Measurements from ENCODE around the gene IRF8. TPM values are rescaled to one million over a fixed set of nuclear protein-coding genes. Genes with fewer than 3 reads are reported as not detected.

The IRF8 gene
- total RNA-seq, 1 experiment from 2014 or later = 0.28 TPM

DNA sequence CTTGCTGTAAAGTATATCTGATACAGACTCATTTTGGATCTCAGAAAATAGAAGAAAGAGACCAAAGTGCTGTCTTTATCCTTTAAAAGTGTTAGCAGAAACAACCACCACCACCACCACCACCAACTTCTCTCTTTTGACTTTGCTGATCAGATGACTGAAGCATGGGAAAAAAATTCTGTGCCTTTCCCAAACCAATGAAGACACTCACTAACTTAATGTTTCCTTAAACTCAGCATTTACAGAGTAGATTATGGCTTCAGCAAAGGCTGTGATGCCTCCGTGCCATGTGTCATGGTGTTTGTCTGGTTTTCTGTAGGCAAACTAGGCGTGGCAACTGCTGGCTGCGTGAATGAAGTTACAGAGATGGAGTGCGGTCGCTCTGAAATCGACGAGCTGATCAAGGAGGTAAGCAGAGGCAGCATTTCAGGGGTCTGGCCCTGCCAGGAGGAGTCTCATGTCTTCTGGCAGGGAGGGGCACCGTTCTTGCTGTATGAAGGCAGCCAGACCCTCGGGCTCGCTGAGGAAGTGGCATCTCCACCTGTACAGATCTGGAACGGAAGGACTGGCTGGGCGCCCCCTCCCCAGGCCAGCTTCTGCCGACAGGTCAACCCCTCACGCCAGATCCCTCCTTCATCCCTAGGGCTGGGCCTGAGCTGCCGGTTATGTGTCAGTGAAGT, 12.4 kb downstream of the IRF8 start:
- Mint-ChIP-seq H3K4me1 (peaks cover 11 to 30% of the 10 kb centered on the region in 2 experiments), H3K36me3 (ENCODE audit: insufficient read depth in 1 of 3, low read depth in 3 of 3) (no peaks in the 10 kb centered on the region), H3K9me3 (peaks cover 0 to 1% of the 10 kb centered on the region in 2 experiments; a peak in 1 of 5 replicates), H3K27ac (no peak overlapping the region), H3K27me3 (ENCODE audit: low read depth) (peaks cover 21% of the 10 kb centered on the region), H3K4me3 (no peak overlapping the region)
- Histone ChIP-seq H2BK12ac (ENCODE audit: insufficient read length, low read depth, low read length) (no peak overlapping the region), H4K5ac (ENCODE audit: insufficient read length, low read depth, low read length) (no peak overlapping the region), H2BK20ac (ENCODE audit: low read depth, low read length, poor library complexity, severe bottlenecking) (no peak overlapping the region), H3K27me3 (ENCODE audit: insufficient read depth, low read length) (no peaks in the 10 kb centered on the region; the same call in 1 of the 2 replicates), H3K9me3 (ENCODE audit: control insufficient read depth, low read depth, low read length) (no peaks in the 10 kb centered on the region), H3T11ph (ENCODE audit: low read length) (no peak overlapping the region), H3K56ac (ENCODE audit: insufficient read length, low read depth, low read length) (no peak overlapping the region), H2AFZ (ENCODE audit: low read length) (no peak overlapping the region), H3K18ac (ENCODE audit: insufficient read length, low read depth, low read length) (no peak overlapping the region), H4K8ac (replicated peaks; ENCODE audit: insufficient read length, low read depth, low read length) (no peak overlapping the region), H3K4ac (ENCODE audit: low read depth, low read length) (no peak overlapping the region), H4K91ac (ENCODE audit: insufficient read length, low read depth, low read length) (no peak overlapping the region), H3K9ac (ENCODE audit: extremely low read depth, insufficient read length, low read length) (no peak overlapping the region), H3K79me1 (ENCODE audit: insufficient read depth, low read depth, low read length, poor library complexity, severe bottlenecking) (no peaks in the 10 kb centered on the region), H2BK120ac (ENCODE audit: low read depth, low read length, poor library complexity, severe bottlenecking) (no peak overlapping the region), H2BK15ac (ENCODE audit: low read depth, low read length) (no peak overlapping the region), H3K14ac (ENCODE audit: insufficient read depth, low read length) (no peak overlapping the region), H3K23ac (ENCODE audit: insufficient read length, low read depth, low read length) (no peak overlapping the region), H2AK5ac (ENCODE audit: insufficient read length, low read length) (no peak overlapping the region), H3K27ac (ENCODE audit: insufficient read length, low read depth, low read length) (no peak overlapping the region), H4K20me1 (ENCODE audit: control insufficient read depth, insufficient read depth, insufficient read length) (no peaks in the 10 kb centered on the region), H3K4me2 (ENCODE audit: insufficient read depth, insufficient read length, low read length) (no peak overlapping the region), H2BK5ac (ENCODE audit: insufficient read length, low read length) (no peak overlapping the region), H3K23me2 (ENCODE audit: insufficient read length, low read depth, low read length, poor library complexity, severe bottlenecking) (no peaks in the 10 kb centered on the region), H3K79me2 (ENCODE audit: insufficient read depth, low read length) (no peaks in the 10 kb centered on the region), H3K4me1 (ENCODE audit: insufficient read depth, low read length) (peaks cover 3% of the 10 kb centered on the region)
- no peak for DNase-seq
- TF ChIP-seq, protein P1, sequence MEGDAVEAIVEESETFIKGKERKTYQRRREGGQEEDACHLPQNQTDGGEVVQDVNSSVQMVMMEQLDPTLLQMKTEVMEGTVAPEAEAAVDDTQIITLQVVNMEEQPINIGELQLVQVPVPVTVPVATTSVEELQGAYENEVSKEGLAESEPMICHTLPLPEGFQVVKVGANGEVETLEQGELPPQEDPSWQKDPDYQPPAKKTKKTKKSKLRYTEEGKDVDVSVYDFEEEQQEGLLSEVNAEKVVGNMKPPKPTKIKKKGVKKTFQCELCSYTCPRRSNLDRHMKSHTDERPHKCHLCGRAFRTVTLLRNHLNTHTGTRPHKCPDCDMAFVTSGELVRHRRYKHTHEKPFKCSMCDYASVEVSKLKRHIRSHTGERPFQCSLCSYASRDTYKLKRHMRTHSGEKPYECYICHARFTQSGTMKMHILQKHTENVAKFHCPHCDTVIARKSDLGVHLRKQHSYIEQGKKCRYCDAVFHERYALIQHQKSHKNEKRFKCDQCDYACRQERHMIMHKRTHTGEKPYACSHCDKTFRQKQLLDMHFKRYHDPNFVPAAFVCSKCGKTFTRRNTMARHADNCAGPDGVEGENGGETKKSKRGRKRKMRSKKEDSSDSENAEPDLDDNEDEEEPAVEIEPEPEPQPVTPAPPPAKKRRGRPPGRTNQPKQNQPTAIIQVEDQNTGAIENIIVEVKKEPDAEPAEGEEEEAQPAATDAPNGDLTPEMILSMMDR (conservative IDR thresholded peaks at IDR 0.05) = no peak
- WGBS (ENCODE audit: extremely low coverage, insufficient read length, low lambda C conversion rate) = no CpG with 5 or more reads among the region's 15 CpGs

All from H9 (cell line).